NCI-H748 treated with DMSO at 0.1 percent for 48 hours (cell line): ENCODE measurements around the gene FAM72B.
"Not testable (repeated sequence)": the region's sequence is repeated elsewhere in the genome, so short reads cannot be mapped to it uniquely, and the experiment has no call there.

Experiments used
- DNase-seq: peaks from one replicate; lab custom pipeline; 2025; lab: John Stamatoyannopoulos, UW

Gene FAM72B

GRCh38 chr1:121184290-121185127 is at the start of gene FAM72B, which contains the start of gene SRGAP2C:
TSS of gene FAM72B (minus strand) at chr1:121184340. CDS start at chr1:121183489, 851 bp downstream.
TSS of gene SRGAP2C (plus strand) at chr1:121184975. CDS start at chr1:121187447, 2,472 bp downstream.
- DNase-seq = peak; percentile 98

- not testable (repeated sequence) for DNase-seq
Observed at GRCh38 chr1:121232445-121233125, 48.4 kb upstream of the FAM72B start.

- not testable (repeated sequence) for DNase-seq
Observed at GRCh38 chr1:121230636-121231035, 46.5 kb upstream of the FAM72B start.

GRCh38 chr1:121227544-121228330 is 43.6 kb upstream of the FAM72B start:
- DNase-seq = not testable (repeated sequence)

GRCh38 chr1:121226925-121227324 is 42.8 kb upstream of the FAM72B start:
- DNase-seq = not testable (repeated sequence)

- DNase-seq = not testable (repeated sequence)
Observed at GRCh38 chr1:121226295-121226904, 42.3 kb upstream of the FAM72B start.

GRCh38 chr1:121224714-121225113 is 40.6 kb upstream of the FAM72B start:
- DNase-seq = not testable (repeated sequence)

GRCh38 chr1:121221770-121222169 is 37.6 kb upstream of the FAM72B start:
- not testable (repeated sequence) for DNase-seq

- DNase-seq = not testable (repeated sequence)
Observed at GRCh38 chr1:121216676-121217075, 32.5 kb upstream of the FAM72B start.

GRCh38 chr1:121215699-121216417 is 31.7 kb upstream of the FAM72B start:
- DNase-seq = not testable (repeated sequence)

- not testable (repeated sequence) for DNase-seq
Observed at GRCh38 chr1:121214544-121215156, 30.5 kb upstream of the FAM72B start.

GRCh38 chr1:121213491-121213890 is 29.4 kb upstream of the FAM72B start:
- DNase-seq = not testable (repeated sequence)

GRCh38 chr1:121210778-121211177 is 26.6 kb upstream of the FAM72B start:
- DNase-seq = not testable (repeated sequence)

- not testable (repeated sequence) for DNase-seq
Observed at GRCh38 chr1:121208375-121208774, 24.2 kb upstream of the FAM72B start.

- not testable (repeated sequence) for DNase-seq
Observed at GRCh38 chr1:121207328-121207727, 23.2 kb upstream of the FAM72B start.

GRCh38 chr1:121205786-121206711 is 21.9 kb upstream of the FAM72B start:
- DNase-seq = not testable (repeated sequence)

- DNase-seq = not testable (repeated sequence)
Observed at GRCh38 chr1:121202986-121203385, 18.8 kb upstream of the FAM72B start.

- DNase-seq = not testable (repeated sequence)
Observed at GRCh38 chr1:121200985-121201981, 17.1 kb upstream of the FAM72B start.
